Epithelial cell of proximal tubule (primary cell): Measurements from ENCODE around the gene MTAP. TPM values are rescaled to one million over a fixed set of nuclear protein-coding genes. Genes with fewer than 3 reads are reported as not detected.

Source experiments
- DNase-seq: peaks from one replicate; pipeline ENCODE4 v3.0.0-alpha.2; 2011; ENCODE audit warnings: low read depth
- H3K4me3 ChIP-seq: 2 replicates; pipeline ENCODE4 v1.5.1; 2011; ENCODE audit warnings: low read depth, mild to moderate bottlenecking, low read length
- CTCF ChIP-seq: conservative IDR thresholded peaks from 2 replicates; pipeline ENCODE4 v1.5.1; 2012; ENCODE audit warnings: low read depth, mild to moderate bottlenecking, low read length
- total RNA-seq: library from RNA; depleted of rRNA; stranded (reverse); fragments of >200 nt; gene quantifications from 2 replicates; pipeline ENCODE4 v1.2.3, GENCODE V29; 2015

The MTAP gene
- total RNA-seq, 1 donor from 2014 or later, result 34.2 TPM

DNA sequence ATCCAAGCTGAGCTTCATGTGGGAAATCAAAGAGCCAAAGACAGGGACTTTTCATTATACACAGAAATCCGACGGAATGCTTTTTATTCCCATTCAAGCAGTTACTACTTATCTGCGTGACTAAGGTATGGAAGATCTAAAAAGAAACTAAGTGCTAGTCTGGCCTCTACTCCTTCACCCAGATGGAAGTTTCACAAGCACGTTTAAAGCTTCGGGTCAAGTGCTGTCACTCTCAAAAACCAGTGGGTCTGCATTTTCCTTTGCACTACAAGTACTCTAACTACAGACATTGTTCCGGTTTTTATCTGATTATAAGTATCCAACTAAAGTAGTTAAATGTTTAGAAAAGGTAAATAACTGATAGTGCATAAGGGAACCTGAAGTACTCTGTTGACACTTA is 13.7 kb upstream of the MTAP start:
- DNase-seq, result no peak
- TF ChIP-seq CTCF, result no peak
- H3K4me3 ChIP-seq, result no peak overlapping the region

GRCh38 chr9:21789541-21790037 is 12.8 kb upstream of the MTAP start:
- peak; percentile 81 for TF ChIP-seq CTCF
- peak; percentile 69 for DNase-seq
- H3K4me3 ChIP-seq, result peak overlapping the region; percentile 47

GRCh38 chr9:21795483-21795882 is 7.0 kb upstream of the MTAP start:
- no peak for DNase-seq
- H3K4me3 ChIP-seq, result no peak overlapping the region
- no peak for TF ChIP-seq CTCF

GRCh38 chr9:21796768-21797167 is 5.7 kb upstream of the MTAP start:
- H3K4me3 ChIP-seq, result no peak overlapping the region
- no peak for TF ChIP-seq CTCF
- peak; percentile 61 for DNase-seq

DNA sequence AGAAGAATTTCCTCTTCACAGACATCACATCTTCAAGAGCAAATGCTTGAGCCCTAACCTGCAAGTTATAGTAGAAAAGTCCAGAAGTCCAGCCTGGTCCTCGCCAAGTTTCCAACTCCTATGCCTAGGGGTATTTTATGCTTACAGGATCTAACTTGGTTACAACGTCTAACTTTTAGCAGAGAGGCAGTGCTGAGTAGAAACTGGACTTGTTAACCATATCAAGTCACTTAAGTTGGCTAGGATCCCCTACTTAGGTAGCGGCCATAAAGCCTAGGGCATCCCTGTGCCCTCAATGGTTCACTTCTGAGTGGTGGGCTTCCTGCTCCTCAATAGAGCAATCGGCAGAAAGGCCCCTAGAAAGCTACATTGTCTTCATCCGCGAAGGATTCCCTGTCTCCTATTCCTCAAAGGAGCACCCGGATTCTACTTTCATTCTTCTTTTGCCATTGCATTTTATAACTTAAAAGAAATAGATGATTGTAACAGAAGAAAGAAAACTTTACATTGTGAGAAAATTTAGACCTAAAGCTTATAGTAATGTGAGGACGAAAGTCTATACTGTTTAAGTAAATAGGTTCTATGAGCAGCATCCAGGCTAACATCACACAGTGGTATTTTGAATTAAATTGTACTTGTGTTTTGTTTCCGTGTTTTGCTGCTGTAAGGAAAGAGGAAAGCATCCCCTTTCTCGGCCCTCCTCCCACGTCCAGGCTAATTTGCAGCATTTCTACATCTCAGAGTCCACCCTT is 1.3 kb upstream of the MTAP start:
- peak overlapping the region; percentile 63 for H3K4me3 ChIP-seq
- TF ChIP-seq CTCF, result no peak
- DNase-seq, result no peak

DNA sequence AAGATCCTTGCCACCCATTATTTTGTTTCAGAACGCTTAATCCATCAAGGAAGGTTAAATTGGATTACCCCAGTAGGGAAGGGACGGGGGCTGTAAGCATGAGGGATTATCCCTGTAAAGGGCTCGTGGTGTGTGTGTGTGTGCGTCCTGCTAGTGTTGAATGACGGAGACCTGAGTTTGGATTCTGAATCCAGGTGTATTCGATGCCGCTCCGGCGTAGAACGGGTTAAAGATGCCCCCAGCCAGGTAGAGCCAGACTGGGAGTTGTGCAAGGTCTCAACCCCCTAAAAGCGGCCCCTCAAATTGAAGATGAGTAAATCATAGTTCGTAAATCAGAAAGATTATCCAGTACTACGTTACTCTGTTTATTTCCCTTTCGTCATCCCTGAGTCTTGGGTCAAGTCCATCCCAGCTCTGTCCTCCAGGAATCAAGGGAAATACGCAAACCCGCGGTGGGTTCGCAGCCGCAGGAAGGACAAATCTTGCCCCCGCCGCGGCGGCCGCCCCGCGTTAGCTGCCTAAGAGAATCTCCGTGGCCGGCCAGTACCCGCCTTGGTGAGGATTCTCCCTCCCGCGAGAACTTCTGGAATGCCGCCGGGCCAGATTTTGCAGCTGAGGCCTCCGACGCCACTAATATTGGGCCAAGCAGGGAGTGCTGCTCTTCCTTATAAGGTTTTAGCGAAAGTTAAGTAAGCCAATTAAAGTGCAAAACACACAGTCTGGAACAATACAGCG is 586 bp upstream of the MTAP start:
- peak overlapping the region; percentile 63 for H3K4me3 ChIP-seq
- peak; percentile 59 for DNase-seq
- no peak for TF ChIP-seq CTCF
